HCT116 (cell line): Measurements from ENCODE around the gene RNPEPL1. TPM values are rescaled to one million over a fixed set of nuclear protein-coding genes. Genes with fewer than 3 reads are reported as not detected.

ENCODE experiments used
- ATAC-seq: fragments of 200-7000 bp; cut with Tn5 transposase; 2 replicates; pipeline ENCODE4 v1.9.1; 2020; ENCODE audit warnings: mild to moderate bottlenecking, moderate library complexity
- BruUV-seq: library from RNA; stranded (reverse); fragments of 400-500 nt; replicated peaks from 2 replicates; lab custom pipeline; 2021; lab: Mats Ljungman, UMichigan
- CTCF ChIA-PET: fragments of 300-600 bp; sonication (Branson Sonifier 250); formaldehyde crosslinking; loops from one replicate; lab custom pipeline; 2021; ENCODE audit warnings: antibody characterized with exemption; lab: Charles Lee
- POLR2A ChIA-PET: fragments of 300-600, 350-600 bp; sonication (Branson Sonifier 250); formaldehyde crosslinking; loops from one replicate; lab custom pipeline; 2021; ENCODE audit warnings: antibody characterized with exemption; lab: Charles Lee
- RAD21 ChIA-PET, 2 experiments: fragments of 300-600 bp; sonication (Branson Sonifier 250); formaldehyde crosslinking; loops; one replicate each; lab custom pipeline; 2023; ENCODE audit warnings: low total read pairs in 2 of 2; ENCODE audit not compliant: uncharacterized antibody in 2 of 2, unreplicated experiment in 2 of 2, low non-redundant PET in 1 of 2; lab: Charles Lee
- DNase-seq: peaks from one replicate; pipeline ENCODE4 v3.0.0-alpha.2; 2010; ENCODE audit warnings: low read depth, low spot score
- H2AFZ ChIP-seq: fragments of 200-600 bp; shearing (Covaris generic), sonication (generic); 2 replicates; pipeline ENCODE4 v1.6.1; 2017; ENCODE audit warnings: low read depth, mixed run types, mixed read lengths, antibody characterized with exemption, low read length; ENCODE audit not compliant: poor library complexity, severe bottlenecking
- H3K27ac ChIP-seq: 2 replicates; pipeline ENCODE4 v1.5.1; 2012; ENCODE audit warnings: low read depth, low read length
- H3K27me3 ChIP-seq: fragments of 200-600 bp; sonication (generic); 2 replicates; pipeline ENCODE4 v1.6.1; 2016; ENCODE audit warnings: mixed run types, low read length, mixed read lengths; ENCODE audit not compliant: insufficient read depth
- H3K36me3 ChIP-seq, 2 experiments: fragments of 200-500 bp in 1 of 2; fragments of 200-600 bp in 1 of 2; sonication (Bioruptor generic) in 1 of 2; sonication (generic) in 1 of 2; 2 replicates each; pipeline versions ENCODE4 v1.5.1 to v1.6.1; 2014 to 2016; ENCODE audit warnings: low read length in 2 of 2, inconsistent platforms in 1 of 2, mixed read lengths in 1 of 2, mixed run types in 1 of 2; ENCODE audit not compliant: insufficient read depth in 2 of 2, control insufficient read depth in 1 of 2
- H3K4me1 ChIP-seq, 2 experiments: fragments of 200-600 bp in 1 of 2; sonication (generic) in 1 of 2; 2 replicates each; pipeline versions ENCODE4 v1.5.1 to v1.6.1; 2012 to 2017; ENCODE audit warnings: low read length in 2 of 2, inconsistent platforms in 1 of 2, mild to moderate bottlenecking in 1 of 2, mixed read lengths in 1 of 2, mixed run types in 1 of 2, moderate library complexity in 1 of 2; ENCODE audit not compliant: insufficient read depth in 2 of 2, control insufficient read depth in 1 of 2
- H3K4me2 ChIP-seq: fragments of 200-600 bp; sonication (generic); 2 replicates; pipeline ENCODE4 v1.6.1; 2017; ENCODE audit warnings: mixed run types, low read length, mixed read lengths
- H3K4me3 ChIP-seq, 2 experiments: fragments of 200-600 bp in 1 of 2; sonication (generic) in 1 of 2; replicated peaks in 1 of 2; 2 replicates each; pipeline ENCODE4 v1.5.1; 2011 to 2016; ENCODE audit warnings: low read length in 2 of 2, control low read depth in 1 of 2, low read depth in 1 of 2, mild to moderate bottlenecking in 1 of 2, mixed read lengths in 1 of 2, mixed run types in 1 of 2
- H3K79me2 ChIP-seq: fragments of 200-600 bp; sonication (generic); 2 replicates; pipeline ENCODE4 v1.6.1; 2017; ENCODE audit warnings: mild to moderate bottlenecking, mixed run types, low read length, moderate library complexity, mixed read lengths; ENCODE audit not compliant: insufficient read depth
- H3K9ac ChIP-seq: fragments of 200-600 bp; sonication (generic); 2 replicates; pipeline ENCODE4 v1.6.1; 2016; ENCODE audit warnings: low read length, mixed read lengths
- H3K9me2 ChIP-seq: fragments of 200-600 bp; sonication (generic), shearing (Covaris generic); 2 replicates; pipeline ENCODE4 v1.6.1; 2017; ENCODE audit warnings: mixed run types, mild to moderate bottlenecking, moderate library complexity; ENCODE audit not compliant: insufficient read depth
- H3K9me3 ChIP-seq, 2 experiments: fragments of 200-500 bp in 1 of 2; fragments of 200-600 bp in 1 of 2; sonication (Bioruptor generic) in 1 of 2; sonication (generic) in 1 of 2; 2 replicates each; pipeline ENCODE4 v1.6.1; 2014 to 2017; ENCODE audit warnings: low read length in 2 of 2, mixed read lengths in 2 of 2, inconsistent platforms in 1 of 2, low read depth in 1 of 2, mild to moderate bottlenecking in 1 of 2, mixed run types in 1 of 2, moderate library complexity in 1 of 2; ENCODE audit not compliant: control insufficient read depth in 1 of 2, insufficient read depth in 1 of 2
- H4K20me1 ChIP-seq: fragments of 200-600 bp; sonication (generic), shearing (Covaris generic); 2 replicates; pipeline ENCODE4 v1.6.1; 2017; ENCODE audit warnings: mixed run types, mild to moderate bottlenecking, moderate library complexity; ENCODE audit not compliant: insufficient read depth
- ATF3 ChIP-seq: IDR thresholded peaks from 2 replicates; pipeline ENCODE4 v1.6.1; 2012
- CTCF ChIP-seq, 3 experiments: fragments of 200-600 bp in 1 of 3; sonication (generic) in 1 of 3; IDR thresholded peaks in 2 of 3; conservative IDR thresholded peaks in 1 of 3; 2 replicates each; pipeline ENCODE4 v1.5.1; 2012 to 2017; ENCODE audit warnings: low read depth in 2 of 3, low read length in 2 of 3, antibody characterized with exemption in 1 of 3, borderline replicate concordance in 1 of 3, control low read depth in 1 of 3, mild to moderate bottlenecking in 1 of 3, mixed read lengths in 1 of 3, mixed run types in 1 of 3, moderate library complexity in 1 of 3; ENCODE audit not compliant: insufficient read depth in 1 of 3
- EGR1 ChIP-seq: IDR thresholded peaks from 2 replicates; pipeline ENCODE4 v1.6.1; 2012; ENCODE audit warnings: low read depth
- ELF1 ChIP-seq: IDR thresholded peaks from 2 replicates; pipeline ENCODE4 v1.6.1; 2012; ENCODE audit warnings: low read depth, borderline replicate concordance
- EZH2phosphoT487 ChIP-seq: fragments of 200-600 bp; IDR thresholded peaks from 2 replicates; pipeline ENCODE4 v1.6.1; 2018; ENCODE audit warnings: antibody characterized with exemption, borderline replicate concordance
- JUND ChIP-seq: IDR thresholded peaks from 2 replicates; pipeline ENCODE4 v1.6.1; 2012
- POLR2A ChIP-seq: IDR thresholded peaks from 2 replicates; pipeline ENCODE4 v1.7.0; 2011; ENCODE audit warnings: borderline replicate concordance; ENCODE audit not compliant: insufficient read depth, insufficient read length; ENCODE audit errors: extremely low read depth
- POLR2AphosphoS5 ChIP-seq: IDR thresholded peaks from 2 replicates; pipeline ENCODE4 v1.6.1; 2011; ENCODE audit warnings: mild to moderate bottlenecking, low read depth, low read length, moderate library complexity
- REST ChIP-seq: IDR thresholded peaks from 2 replicates; pipeline ENCODE4 v1.6.1; 2012; ENCODE audit warnings: low read depth
- SP1 ChIP-seq: IDR thresholded peaks from 2 replicates; pipeline ENCODE4 v1.6.1; 2012; ENCODE audit warnings: low read depth
- SRF ChIP-seq: IDR thresholded peaks from 2 replicates; pipeline ENCODE4 v1.6.1; 2012; ENCODE audit warnings: low read depth
- TCF7L2 ChIP-seq: IDR thresholded peaks from 2 replicates; pipeline ENCODE4 v1.7.0; 2011; ENCODE audit warnings: borderline replicate concordance, inconsistent platforms; ENCODE audit not compliant: insufficient read depth, insufficient read length; ENCODE audit errors: extremely low read depth
- YY1 ChIP-seq: IDR thresholded peaks from 2 replicates; pipeline ENCODE4 v1.6.1; 2011; ENCODE audit warnings: low read length, low read depth, moderate library complexity, mild to moderate bottlenecking; ENCODE audit not compliant: insufficient replicate concordance; ENCODE audit errors: extremely low read depth
- ZFX ChIP-seq: fragments of 450-650 bp; IDR thresholded peaks from 2 replicates; pipeline ENCODE4 v1.6.1; 2017
- intact Hi-C: fragments of 100-400 bp; cut with micrococcal nuclease; formaldehyde crosslinking; loops from 2 replicates; pipeline ENCODE4 v1.10.0; 2022
- total RNA-seq: library from RNA; stranded (reverse); gene quantifications from one replicate; pipeline ENCODE4 v1.2.1, GENCODE V29; 2021; ENCODE audit not compliant: unreplicated experiment

The RNPEPL1 gene
- total RNA-seq, 1 experiment from 2014 or later: 49.7 TPM

- H3K4me2 ChIP-seq: no peak overlapping the region
- H4K20me1 ChIP-seq: no peaks in the 10 kb centered on the region
- H3K79me2 ChIP-seq: peaks cover 37% of the 10 kb centered on the region
- H3K9me2 ChIP-seq: no peaks in the 10 kb centered on the region
- POLR2A ChIA-PET: no interaction called here
- RAD21 ChIA-PET: no interaction called here
- CTCF ChIA-PET: no interaction called here
- H3K4me3 ChIP-seq: no peak overlapping the region
- H3K4me1 ChIP-seq: peaks cover 9 to 14% of the 10 kb centered on the region in 2 experiments
- no peak overlapping the region for H3K27ac ChIP-seq
- no TSS peak for BruUV-seq
- no peak overlapping the region for H3K9ac ChIP-seq
- ATAC-seq (no peak), DNase-seq (no peak)
- TF ChIP-seq REST (no peak), POLR2A (no peak)
- H3K9me3 ChIP-seq: no peaks in the 10 kb centered on the region
- intact Hi-C loops: no loop called here
- H3K27me3 ChIP-seq: no peaks in the 10 kb centered on the region
- peaks cover 3 to 9% of the 10 kb centered on the region in 2 experiments; a peak in 3 of 4 replicates for H3K36me3 ChIP-seq
- no peak overlapping the region for H2AFZ ChIP-seq
Measured at GRCh38 chr2:240590681-240591111, 22.4 kb downstream of the RNPEPL1 start.

- ATAC-seq (no peak), DNase-seq (no peak)
- BruUV-seq: no TSS peak
- peaks cover 9 to 14% of the 10 kb centered on the region in 2 experiments for H3K4me1 ChIP-seq
- ChIA-PET RAD21 (no interaction called here), CTCF (no interaction called here), POLR2A (no interaction called here)
- H3K9me3 ChIP-seq: no peaks in the 10 kb centered on the region
- no peaks in the 10 kb centered on the region for H3K9me2 ChIP-seq
- no peak overlapping the region for H3K9ac ChIP-seq
- H3K27ac ChIP-seq: no peak overlapping the region
- H3K4me3 ChIP-seq: no peak overlapping the region
- intact Hi-C loops: no loop called here
- peaks cover 33% of the 10 kb centered on the region for H3K79me2 ChIP-seq
- H3K27me3 ChIP-seq: no peaks in the 10 kb centered on the region
- no peak overlapping the region for H2AFZ ChIP-seq
- no peak overlapping the region for H3K4me2 ChIP-seq
- H4K20me1 ChIP-seq: no peaks in the 10 kb centered on the region
- peaks cover 3 to 9% of the 10 kb centered on the region in 2 experiments; a peak in 3 of 4 replicates for H3K36me3 ChIP-seq
- TF ChIP-seq TCF7L2 (no peak), EGR1 (no peak), EZH2phosphoT487 (no peak), CTCF (IDR thresholded peaks at IDR 0.05 in 2 of 3, conservative IDR thresholded peaks at IDR 0.05 in 1 of 3; ENCODE audit: borderline replicate concordance in 1 of 3, insufficient read depth in 1 of 3, low read depth in 2 of 3, low read length in 2 of 3) (no peak), ATF3 (no peak), SRF (no peak), ZFX (no peak), YY1 (no peak), SP1 (no peak), ELF1 (no peak), JUND (no peak), POLR2AphosphoS5 (no peak)
Measured at GRCh38 chr2:240591226-240591625, 22.9 kb downstream of the RNPEPL1 start.
